Astrocyte (in vitro differentiated cells and primary cell): Measurements from ENCODE around the gene KCNQ1. TPM values are rescaled to one million over a fixed set of nuclear protein-coding genes. Genes with fewer than 3 reads are reported as not detected.
A peak's percentile ranks its signal among the peaks of the same experiment; 100 is the strongest.

Experiments
- DNase-seq: peaks from one replicate; pipeline ENCODE4 v3.0.0-alpha.2; 2010; ENCODE audit warnings: low read depth
- FAIRE-seq: peaks from 2 replicates; lab custom pipeline; 2011; peaks lifted over from hg19 to GRCh38; lab: Jason Lieb, UNC
- H2AFZ ChIP-seq: 2 replicates; pipeline ENCODE4 v1.6.0; 2012; ENCODE audit warnings: low read depth, low read length, inconsistent platforms
- H3K27ac ChIP-seq: 2 replicates; pipeline ENCODE4 v1.5.1; 2011; ENCODE audit warnings: low read depth, low read length, inconsistent platforms
- H3K27me3 ChIP-seq: 2 replicates; pipeline ENCODE4 v1.6.0; 2011; ENCODE audit warnings: low read length, inconsistent platforms; ENCODE audit not compliant: insufficient read depth
- H3K36me3 ChIP-seq: 2 replicates; pipeline ENCODE4 v1.5.1; 2011; ENCODE audit warnings: low read length, inconsistent platforms; ENCODE audit not compliant: insufficient read depth
- H3K4me1 ChIP-seq: 2 replicates; pipeline ENCODE4 v1.5.1; 2011; ENCODE audit warnings: low read length, inconsistent platforms; ENCODE audit not compliant: insufficient read depth
- H3K4me2 ChIP-seq: 2 replicates; pipeline ENCODE4 v1.6.0; 2012; ENCODE audit warnings: low read length, inconsistent platforms
- H3K4me3 ChIP-seq: 2 replicates; pipeline ENCODE4 v1.5.1; 2011; ENCODE audit warnings: low read depth, mild to moderate bottlenecking, low read length, inconsistent platforms; ENCODE audit not compliant: insufficient read depth
- H3K79me2 ChIP-seq: 2 replicates; pipeline ENCODE4 v1.6.0; 2012; ENCODE audit warnings: mild to moderate bottlenecking, low read length, inconsistent platforms; ENCODE audit not compliant: insufficient read depth
- H3K9ac ChIP-seq: 2 replicates; pipeline ENCODE4 v1.6.0; 2012; ENCODE audit warnings: mild to moderate bottlenecking, low read length, inconsistent platforms
- H3K9me3 ChIP-seq: 2 replicates; pipeline ENCODE4 v1.5.1; 2012; ENCODE audit warnings: low read depth, mild to moderate bottlenecking, low read length, inconsistent platforms; ENCODE audit not compliant: insufficient read depth
- H4K20me1 ChIP-seq: 2 replicates; pipeline ENCODE4 v1.6.0; 2012; ENCODE audit warnings: low read length, inconsistent platforms; ENCODE audit not compliant: insufficient read depth
- H3K27ac Mint-ChIP-seq: one replicate; pipeline ENCODE4 v1.8.0; 2021; ENCODE audit warnings: mild to moderate bottlenecking, mixed read lengths; ENCODE audit not compliant: unreplicated experiment
- H3K27me3 Mint-ChIP-seq: one replicate; pipeline ENCODE4 v1.8.0; 2021; ENCODE audit warnings: low read depth, mixed read lengths; ENCODE audit not compliant: unreplicated experiment
- H3K36me3 Mint-ChIP-seq: one replicate; pipeline ENCODE4 v1.8.0; 2021; ENCODE audit warnings: low read depth, mixed read lengths; ENCODE audit not compliant: unreplicated experiment
- H3K4me1 Mint-ChIP-seq: one replicate; pipeline ENCODE4 v1.8.0; 2021; ENCODE audit warnings: low read depth, mixed read lengths; ENCODE audit not compliant: unreplicated experiment
- H3K4me3 Mint-ChIP-seq: one replicate; pipeline ENCODE4 v1.8.0; 2021; ENCODE audit warnings: mild to moderate bottlenecking, moderate library complexity, mixed read lengths; ENCODE audit not compliant: unreplicated experiment
- H3K9me3 Mint-ChIP-seq: one replicate; pipeline ENCODE4 v1.8.0; 2021; ENCODE audit warnings: mild to moderate bottlenecking, mixed read lengths; ENCODE audit not compliant: unreplicated experiment
- CTCF ChIP-seq: IDR thresholded peaks from 2 replicates; pipeline ENCODE4 v1.5.1; 2011; ENCODE audit warnings: low read depth, mild to moderate bottlenecking, inconsistent platforms, low read length, moderate library complexity; ENCODE audit not compliant: insufficient read depth
- EZH2 ChIP-seq: IDR thresholded peaks from 2 replicates; pipeline ENCODE4 v1.6.1; 2012; ENCODE audit warnings: mild to moderate bottlenecking, low read length, inconsistent platforms; ENCODE audit not compliant: insufficient read depth
- total RNA-seq: library from RNA; stranded (reverse); gene quantifications from 2 replicates; pipeline ENCODE4 v1.2.1, GENCODE V29; 2021

The KCNQ1 gene
- total RNA-seq, 1 donor from 2014 or later = not detected

- Histone ChIP-seq H3K9me3 (peaks cover 11% of the 10 kb centered on the region), H2AFZ (peak overlapping the region; percentile 72), H3K36me3 (no peaks in the 10 kb centered on the region), H4K20me1 (no peaks in the 10 kb centered on the region), H3K27me3 (no peaks in the 10 kb centered on the region), H3K9ac (peak overlapping the region; percentile 76), H3K27ac (peak overlapping the region; percentile 92), H3K4me2 (peak overlapping the region; percentile 83), H3K4me1 (peaks cover 26% of the 10 kb centered on the region), H3K4me3 (peak overlapping the region; percentile 20), H3K79me2 (no peaks in the 10 kb centered on the region)
- TF ChIP-seq EZH2 (no peak), CTCF (no peak)
- Mint-ChIP-seq H3K27ac (peak overlapping the region; percentile 97), H3K27me3 (peaks cover 19% of the 10 kb centered on the region), H3K4me3 (no peak overlapping the region), H3K36me3 (peaks cover 3% of the 10 kb centered on the region), H3K4me1 (peaks cover 13% of the 10 kb centered on the region), H3K9me3 (peaks cover 50% of the 10 kb centered on the region)
- FAIRE-seq = peak; percentile 50
- peak; percentile 91 for DNase-seq
Observed at GRCh38 chr11:2825261-2825888, 380.6 kb downstream of the KCNQ1 start.

GRCh38 chr11:2825889-2826678 lies 381.3 kb downstream of the KCNQ1 start:
- H4K20me1 ChIP-seq = no peaks in the 10 kb centered on the region
- no peaks in the 10 kb centered on the region for H3K27me3 ChIP-seq
- H3K36me3 ChIP-seq = no peaks in the 10 kb centered on the region
- H3K27me3 Mint-ChIP-seq = peaks cover 19% of the 10 kb centered on the region
- H3K9me3 Mint-ChIP-seq = peaks cover 45% of the 10 kb centered on the region
- peaks cover 13% of the 10 kb centered on the region for H3K4me1 Mint-ChIP-seq
- H3K36me3 Mint-ChIP-seq = peaks cover 3% of the 10 kb centered on the region
- peak overlapping the region; percentile 20 for H3K4me3 ChIP-seq
- peak overlapping the region; percentile 92 for H3K27ac ChIP-seq
- peak overlapping the region; percentile 83 for H3K4me2 ChIP-seq
- H2AFZ ChIP-seq = peak overlapping the region; percentile 72
- peak; percentile 13 for FAIRE-seq
- peak; percentile 97 for DNase-seq
- peak overlapping the region; percentile 97 for H3K27ac Mint-ChIP-seq
- no peaks in the 10 kb centered on the region for H3K79me2 ChIP-seq
- peaks cover 11% of the 10 kb centered on the region for H3K9me3 ChIP-seq
- TF ChIP-seq EZH2 = no peak
- no peak for TF ChIP-seq CTCF
- H3K4me1 ChIP-seq = peaks cover 26% of the 10 kb centered on the region
- H3K9ac ChIP-seq = peak overlapping the region; percentile 76
- H3K4me3 Mint-ChIP-seq = no peak overlapping the region
